H1 (cell line): ENCODE results near the gene PLEKHH2. TPM values are rescaled to one million over a fixed set of nuclear protein-coding genes. Genes with fewer than 3 reads are reported as not detected.

Source experiments
- CTCF ChIA-PET: fragments of 300-600 bp; sonication (Branson Sonifier 250); formaldehyde crosslinking; loops from one replicate; lab custom pipeline; 2021; ENCODE audit not compliant: partially characterized antibody; lab: Charles Lee
- POLR2A ChIA-PET: fragments of 300-600 bp; sonication (Branson Sonifier 250); formaldehyde crosslinking; loops from one replicate; lab custom pipeline; 2021; ENCODE audit warnings: inconsistent platforms; ENCODE audit not compliant: partially characterized antibody; lab: Charles Lee
- DNase-seq, 2 experiments: peaks; one replicate each; pipeline versions ENCODE4 v3.0.0 to v3.0.0-alpha.2; 2010 to 2022; ENCODE audit warnings: low spot score in 2 of 2, low read depth in 1 of 2, mixed read lengths in 1 of 2
- FAIRE-seq: peaks from 2 replicates; lab custom pipeline; 2011; peaks lifted over from hg19 to GRCh38; lab: Jason Lieb, UNC
- H2AFZ ChIP-seq: 2 replicates; pipeline ENCODE4 v1.8.1; 2012; ENCODE audit warnings: low read length, inconsistent platforms
- H2AK5ac ChIP-seq: 2 replicates; pipeline ENCODE4 v1.6.1; 2013; ENCODE audit warnings: low read depth, low read length
- H2BK120ac ChIP-seq: replicated peaks from 2 replicates; pipeline ENCODE3; 2013; ENCODE audit warnings: low read depth, low read length, inconsistent platforms
- H2BK12ac ChIP-seq: 2 replicates; pipeline ENCODE4 v1.6.1; 2013; ENCODE audit warnings: low read depth, low read length
- H2BK15ac ChIP-seq: 2 replicates; pipeline ENCODE4 v1.6.1; 2013; ENCODE audit warnings: low read length
- H2BK20ac ChIP-seq: 2 replicates; pipeline ENCODE4 v1.6.1; 2013; ENCODE audit warnings: low read length
- H2BK5ac ChIP-seq: 2 replicates; pipeline ENCODE4 v1.6.1; 2013; ENCODE audit warnings: low read depth, low read length
- H3K14ac ChIP-seq: 2 replicates; pipeline ENCODE4 v1.6.1; 2013; ENCODE audit warnings: inconsistent platforms; ENCODE audit not compliant: insufficient read length
- H3K18ac ChIP-seq: 2 replicates; pipeline ENCODE4 v1.6.1; 2013; ENCODE audit warnings: low read length; ENCODE audit errors: extremely low read depth
- H3K23ac ChIP-seq: 2 replicates; pipeline ENCODE4 v1.6.1; 2013; ENCODE audit warnings: inconsistent platforms; ENCODE audit not compliant: insufficient read length
- H3K23me2 ChIP-seq: 2 replicates; pipeline ENCODE4 v1.6.1; 2013; ENCODE audit warnings: low read depth, low read length
- H3K27ac ChIP-seq: 2 replicates; pipeline ENCODE4 v1.6.1; 2011; ENCODE audit warnings: low read depth, low read length, inconsistent platforms
- H3K27me3 ChIP-seq, 4 experiments: replicated peaks in 1 of 4; 1 replicate in 1 of 4; 2 replicates in 3 of 4; pipeline versions ENCODE4 v1.6.1 to v1.8.1; 2011 to 2013; ENCODE audit warnings: low read length in 3 of 4, mild to moderate bottlenecking in 3 of 4, inconsistent platforms in 2 of 4, mixed read lengths in 2 of 4, moderate library complexity in 1 of 4; ENCODE audit not compliant: control insufficient read depth in 3 of 4, insufficient read depth in 3 of 4; ENCODE audit errors: extremely low read depth in 1 of 4
- H3K36me3 ChIP-seq, 4 experiments: 2 replicates each; pipeline versions ENCODE4 v1.6.1 to v1.8.1; 2011 to 2013; ENCODE audit warnings: mild to moderate bottlenecking in 4 of 4, low read length in 3 of 4, moderate library complexity in 2 of 4, control low read depth in 1 of 4, inconsistent platforms in 1 of 4; ENCODE audit not compliant: insufficient read depth in 4 of 4, control insufficient read depth in 2 of 4
- H3K4ac ChIP-seq: replicated peaks from 2 replicates; pipeline ENCODE3; 2013; ENCODE audit warnings: low read length, low read depth, mixed read lengths, inconsistent platforms; ENCODE audit not compliant: insufficient read length
- H3K4me1 ChIP-seq, 4 experiments: replicated peaks in 1 of 4; 1 replicate in 1 of 4; 2 replicates in 3 of 4; pipeline versions ENCODE4 v1.6.1 to v1.8.1; 2011 to 2013; ENCODE audit warnings: low read length in 3 of 4, inconsistent platforms in 2 of 4, mixed read lengths in 1 of 4; ENCODE audit not compliant: insufficient read depth in 4 of 4, control insufficient read depth in 3 of 4
- H3K4me2 ChIP-seq, 2 experiments: 2 replicates each; pipeline versions ENCODE4 v1.6.1 to v1.8.1; 2011 to 2013; ENCODE audit warnings: low read depth in 2 of 2, low read length in 2 of 2, control low read depth in 1 of 2, inconsistent platforms in 1 of 2, mild to moderate bottlenecking in 1 of 2; ENCODE audit not compliant: insufficient read depth in 1 of 2
- H3K4me3 ChIP-seq, 4 experiments: fragments of 200-600, 300-600 bp in 1 of 4; sonication (generic), shearing (Covaris generic), sonication (Bioruptor Twin) in 1 of 4; 2 replicates each; pipeline versions ENCODE4 v1.5.1 to v1.8.1; 2011 to 2016; ENCODE audit warnings: low read length in 4 of 4, low read depth in 3 of 4, control low read depth in 2 of 4, inconsistent platforms in 2 of 4, mild to moderate bottlenecking in 2 of 4, mixed read lengths in 1 of 4, moderate library complexity in 1 of 4; ENCODE audit not compliant: insufficient read depth in 2 of 4; ENCODE audit errors: extremely low read depth in 1 of 4
- H3K56ac ChIP-seq: replicated peaks from 2 replicates; pipeline ENCODE3; 2013; ENCODE audit warnings: low read depth, mild to moderate bottlenecking, mixed read lengths, low read length, inconsistent platforms; ENCODE audit not compliant: insufficient read length
- H3K79me1 ChIP-seq: 2 replicates; pipeline ENCODE4 v1.6.1; 2013; ENCODE audit warnings: low read depth, low read length, control low read depth
- H3K79me2 ChIP-seq, 2 experiments: 2 replicates each; pipeline versions ENCODE4 v1.6.1 to v1.8.1; 2012 to 2013; ENCODE audit warnings: low read length in 2 of 2, mild to moderate bottlenecking in 2 of 2, inconsistent platforms in 1 of 2; ENCODE audit not compliant: insufficient read depth in 2 of 2, control insufficient read depth in 1 of 2
- H3K9ac ChIP-seq, 4 experiments: replicated peaks in 1 of 4; 1 replicate in 1 of 4; 2 replicates in 3 of 4; pipeline versions ENCODE4 v1.6.1 to v1.8.1; 2011 to 2013; ENCODE audit warnings: low read depth in 3 of 4, low read length in 3 of 4, control low read depth in 2 of 4, mild to moderate bottlenecking in 2 of 4, moderate library complexity in 2 of 4, inconsistent platforms in 1 of 4; ENCODE audit errors: extremely low read depth in 1 of 4
- H3K9me3 ChIP-seq, 2 experiments: 2 replicates each; pipeline versions ENCODE4 v1.6.1 to v1.8.1; 2012 to 2013; ENCODE audit warnings: mild to moderate bottlenecking in 2 of 2, moderate library complexity in 2 of 2, control low read depth in 1 of 2, inconsistent platforms in 1 of 2, low read depth in 1 of 2, low read length in 1 of 2, mixed read lengths in 1 of 2; ENCODE audit not compliant: insufficient read depth in 2 of 2
- H4K20me1 ChIP-seq, 2 experiments: replicated peaks in 1 of 2; 2 replicates each; pipeline versions ENCODE3 to v1.8.1; 2011 to 2013; ENCODE audit warnings: inconsistent platforms in 2 of 2, low read length in 2 of 2, mild to moderate bottlenecking in 1 of 2; ENCODE audit not compliant: insufficient read depth in 2 of 2, control insufficient read depth in 1 of 2
- H4K5ac ChIP-seq: 2 replicates; pipeline ENCODE4 v1.6.1; 2013; ENCODE audit warnings: low read length, low read depth, mixed read lengths, inconsistent platforms; ENCODE audit not compliant: insufficient read length
- H4K8ac ChIP-seq: 2 replicates; pipeline ENCODE4 v1.8.0; 2013; ENCODE audit warnings: mild to moderate bottlenecking, moderate library complexity, low read length, inconsistent platforms; ENCODE audit not compliant: insufficient read depth; ENCODE audit errors: extremely low read depth
- H4K91ac ChIP-seq: replicated peaks from 2 replicates; pipeline ENCODE3; 2013; ENCODE audit warnings: low read length, mixed read lengths, inconsistent platforms; ENCODE audit not compliant: insufficient read length
- BRCA1 ChIP-seq: IDR thresholded peaks from 2 replicates; pipeline ENCODE4 v1.6.1; 2012; ENCODE audit warnings: low read depth, low read length, improper control_type of control experiment
- NRF1 ChIP-seq: IDR thresholded peaks from 2 replicates; pipeline ENCODE4 v1.6.1; 2011; ENCODE audit warnings: mild to moderate bottlenecking, low read depth, low read length, improper control_type of control experiment
- POLR2AphosphoS5 ChIP-seq: IDR thresholded peaks from 2 replicates; pipeline ENCODE4 v1.6.1; 2011; ENCODE audit warnings: low read depth, low read length
- ZNF274 ChIP-seq: IDR thresholded peaks from 2 replicates; pipeline ENCODE4 v1.7.0; 2012; ENCODE audit warnings: low read length, borderline replicate concordance; ENCODE audit errors: extremely low read depth
- polyA plus RNA-seq, 7 experiments: library from polyadenylated mRNA; depleted of rRNA in 3 of 7; stranded (reverse) in 5 of 7; unstranded in 2 of 7; fragments of >200 nt in 5 of 7; fragments of 200-250 nt in 2 of 7; gene quantifications; 1 replicate in 5 of 7; 2 replicates in 1 of 7; 4 replicates in 1 of 7; pipeline versions ENCODE4 v1.2.1 to v1.2.3, GENCODE V29; 2011 to 2013; ENCODE audit warnings: missing spikeins in 2 of 7, mixed read lengths in 2 of 7
- total RNA-seq: library from RNA; stranded (reverse); fragmentation: NEBNext Ultra II Directional; extraction: Animal tissue kit (Norgen Biotek cat#: 25700); gene quantifications from 2 replicates; pipeline ENCODE4 v1.2.1, GENCODE V29; 2021

PLEKHH2 gene
- total and polyA plus RNA-seq, 2 of the 8 experiments (the other 6 are each of a cell fraction or from before 2014, with no cell fraction given), result 2.2 to 5.0 TPM

GRCh38 chr2:43800894-43801293, 163.8 kb downstream of the PLEKHH2 start:
- Histone ChIP-seq H3K27me3 (no peaks in the 10 kb centered on the region), H2AFZ (no peak overlapping the region), H3K14ac (no peak overlapping the region), H3K4ac (no peak overlapping the region), H2BK12ac (no peak overlapping the region), H2BK20ac (no peak overlapping the region), H3K4me1 (no peaks in the 10 kb centered on the region), H3K79me1 (no peaks in the 10 kb centered on the region), H3K9ac (no peak overlapping the region), H2BK15ac (no peak overlapping the region), H4K20me1 (no peaks in the 10 kb centered on the region), H3K79me2 (no peaks in the 10 kb centered on the region), H3K9me3 (no peaks in the 10 kb centered on the region), H4K91ac (no peak overlapping the region), H3K36me3 (no peaks in the 10 kb centered on the region), H3K56ac (no peak overlapping the region), H2AK5ac (no peak overlapping the region), H4K8ac (no peak overlapping the region), H4K5ac (no peak overlapping the region), H3K27ac (no peak overlapping the region), H3K23me2 (no peaks in the 10 kb centered on the region), H2BK5ac (no peak overlapping the region), H3K23ac (no peak overlapping the region), H2BK120ac (no peak overlapping the region), H3K4me2 (no peak overlapping the region), H3K18ac (no peak overlapping the region), H3K4me3 (no peak overlapping the region)
- TF ChIP-seq BRCA1, result no peak
- no peak for TF ChIP-seq POLR2AphosphoS5
- TF ChIP-seq ZNF274, result no peak
- no peak for TF ChIP-seq NRF1
- ChIA-PET POLR2A (no interaction called here), CTCF (interaction anchor here (1.0 to 1.5 kb wide), 4 partner anchors 13 to 103 kb away, joined by 3 to 5 read pairs (median 4); no protein-coding TSS in a partner anchor)
- DNase-seq (no peak), FAIRE-seq (no peak)
